Measurements from ENCODE around the gene PLAGL1.

- TF ChIP-seq POLR2A (IDR thresholded peaks at IDR 0.05; ENCODE audit: low read depth, low read length) (peak; percentile 51), POLR2AphosphoS5 (IDR thresholded peaks at IDR 0.05; ENCODE audit: low read depth, low read length) (no peak), TAF1 (IDR thresholded peaks at IDR 0.05; ENCODE audit: borderline replicate concordance, low read depth, low read length) (no peak)
These were observed 47.3 kb upstream of the PLAGL1 start for GRCh38 chr6:144055121-144055931.
